IPS-11a (cell line): ENCODE measurements around the gene KLK2.

ENCODE experiments used
- H3K4me3 ChIP-seq: one replicate; pipeline ENCODE4 v1.5.1; 2013; ENCODE audit warnings: low read depth, low read length, control low read depth

The KLK2 gene

GRCh38 chr19:50844296-50844935 lies 28.8 kb upstream of the KLK2 start:
- no peak overlapping the region for H3K4me3 ChIP-seq

- H3K4me3 ChIP-seq, result no peak overlapping the region
Measured at GRCh38 chr19:50850738-50851137, 22.5 kb upstream of the KLK2 start.

GRCh38 chr19:50851620-50852019 lies 21.6 kb upstream of the KLK2 start:
- H3K4me3 ChIP-seq, result no peak overlapping the region

GRCh38 chr19:50854636-50855410 lies 18.4 kb upstream of the KLK2 start, which contains the start of gene KLK3:
TSS of gene KLK3 (plus strand) at chr19:50854915. CDS start at chr19:50854956, 41 bp downstream.
- H3K4me3 ChIP-seq, result no peak within 1 kb of the TSS

GRCh38 chr19:50857366-50857765 lies 15.9 kb upstream of the KLK2 start:
- H3K4me3 ChIP-seq, result no peak overlapping the region

- H3K4me3 ChIP-seq, result no peak overlapping the region
Measured at GRCh38 chr19:50858886-50859285, 14.4 kb upstream of the KLK2 start.

GRCh38 chr19:50859849-50860248 lies 13.4 kb upstream of the KLK2 start:
- H3K4me3 ChIP-seq, result no peak overlapping the region

GRCh38 chr19:50861010-50861409 lies 12.2 kb upstream of the KLK2 start:
- H3K4me3 ChIP-seq, result no peak overlapping the region

- H3K4me3 ChIP-seq, result no peak overlapping the region
Measured at GRCh38 chr19:50861496-50862286, 11.5 kb upstream of the KLK2 start.

GRCh38 chr19:50869479-50869878 lies 3.8 kb upstream of the KLK2 start:
- H3K4me3 ChIP-seq, result no peak overlapping the region

- H3K4me3 ChIP-seq, result no peak overlapping the region
Measured at GRCh38 chr19:50870417-50871089, 2.7 kb upstream of the KLK2 start.

GRCh38 chr19:50874211-50874610 lies 972 bp downstream of the KLK2 start:
- H3K4me3 ChIP-seq, result no peak overlapping the region

GRCh38 chr19:50875795-50876422 lies 2.7 kb downstream of the KLK2 start:
- H3K4me3 ChIP-seq, result no peak overlapping the region

GRCh38 chr19:50876456-50876855 lies 3.2 kb downstream of the KLK2 start:
- no peak overlapping the region for H3K4me3 ChIP-seq

- no peak overlapping the region for H3K4me3 ChIP-seq
Measured at GRCh38 chr19:50877338-50877737, 4.1 kb downstream of the KLK2 start.

- H3K4me3 ChIP-seq, result no peak overlapping the region
Measured at GRCh38 chr19:50878851-50879250, 5.6 kb downstream of the KLK2 start.

- H3K4me3 ChIP-seq, result no peak overlapping the region
Measured at GRCh38 chr19:50880241-50880640, 7.0 kb downstream of the KLK2 start.

GRCh38 chr19:50882188-50882587 lies 8.9 kb downstream of the KLK2 start:
- H3K4me3 ChIP-seq, result no peak overlapping the region

GRCh38 chr19:50889638-50890037 lies 16.4 kb downstream of the KLK2 start:
- no peak overlapping the region for H3K4me3 ChIP-seq

- no peak overlapping the region for H3K4me3 ChIP-seq
Measured at GRCh38 chr19:50890422-50891252, 17.4 kb downstream of the KLK2 start.
